Breast epithelium (tissue), 3 donors: ENCODE data around the gene BCAS3.

ENCODE experiments used
- POLR2A ChIP-seq: fragments of 450-650 bp; IDR thresholded peaks from one replicate; pipeline ENCODE4 v1.6.1; 2016; ENCODE audit warnings: antibody characterized with exemption, mild to moderate bottlenecking, moderate library complexity
- TF ChIP-seq, protein P1 (sequence below), 3 donors: fragments of 450-650 bp; IDR thresholded peaks; one replicate each; pipeline ENCODE4 v1.5.1; 2016 to 2017; ENCODE audit warnings: antibody characterized with exemption in 3 of 3, mild to moderate bottlenecking in 3 of 3, moderate library complexity in 3 of 3

DNA sequence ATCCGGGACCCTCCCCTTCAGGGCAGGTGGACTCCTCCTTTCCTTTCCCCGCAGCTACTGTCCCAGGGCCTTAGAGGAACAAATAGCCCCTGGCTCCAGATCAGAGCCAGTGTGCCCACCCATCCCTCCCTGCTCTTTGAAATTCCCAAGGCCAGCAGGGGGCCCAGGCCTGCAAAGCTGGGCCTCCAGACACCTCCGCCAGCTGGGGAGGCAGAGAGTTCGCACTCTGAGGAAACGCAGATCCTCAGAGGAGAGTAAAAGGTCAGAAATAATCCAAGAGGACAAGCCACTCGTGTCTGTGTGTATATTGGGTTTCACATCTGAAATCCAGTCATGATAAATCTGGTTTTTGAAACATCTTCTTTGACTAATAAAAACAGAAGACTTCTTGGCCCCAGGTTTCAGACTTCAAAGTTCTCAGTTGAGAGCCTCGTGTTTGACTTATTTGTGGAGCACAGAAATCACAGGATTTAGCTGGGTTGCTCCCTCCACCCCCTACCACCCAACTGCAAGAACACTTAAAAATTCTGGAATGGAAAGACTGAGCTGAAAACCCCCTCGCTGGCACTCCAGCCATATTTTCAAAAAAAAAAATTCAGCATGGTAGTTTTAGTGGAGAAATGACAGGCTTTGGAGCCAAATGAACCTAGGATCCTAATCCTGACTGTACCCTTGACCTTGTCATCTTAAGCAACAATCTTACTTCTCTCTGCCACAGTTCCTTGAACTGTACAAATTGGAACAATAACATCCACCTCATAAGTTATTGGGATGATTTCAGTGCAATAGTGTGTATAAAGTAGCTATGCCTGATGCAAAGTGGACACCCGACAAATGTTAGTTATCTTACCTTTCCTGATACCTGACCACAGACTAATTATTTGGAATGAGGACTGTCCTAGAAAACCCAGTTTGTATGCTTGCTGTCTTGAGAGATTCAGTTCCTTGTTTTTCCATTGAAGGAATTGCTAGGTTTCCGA, 677.5 kb downstream of the BCAS3 start:
- TF ChIP-seq, protein P1, sequence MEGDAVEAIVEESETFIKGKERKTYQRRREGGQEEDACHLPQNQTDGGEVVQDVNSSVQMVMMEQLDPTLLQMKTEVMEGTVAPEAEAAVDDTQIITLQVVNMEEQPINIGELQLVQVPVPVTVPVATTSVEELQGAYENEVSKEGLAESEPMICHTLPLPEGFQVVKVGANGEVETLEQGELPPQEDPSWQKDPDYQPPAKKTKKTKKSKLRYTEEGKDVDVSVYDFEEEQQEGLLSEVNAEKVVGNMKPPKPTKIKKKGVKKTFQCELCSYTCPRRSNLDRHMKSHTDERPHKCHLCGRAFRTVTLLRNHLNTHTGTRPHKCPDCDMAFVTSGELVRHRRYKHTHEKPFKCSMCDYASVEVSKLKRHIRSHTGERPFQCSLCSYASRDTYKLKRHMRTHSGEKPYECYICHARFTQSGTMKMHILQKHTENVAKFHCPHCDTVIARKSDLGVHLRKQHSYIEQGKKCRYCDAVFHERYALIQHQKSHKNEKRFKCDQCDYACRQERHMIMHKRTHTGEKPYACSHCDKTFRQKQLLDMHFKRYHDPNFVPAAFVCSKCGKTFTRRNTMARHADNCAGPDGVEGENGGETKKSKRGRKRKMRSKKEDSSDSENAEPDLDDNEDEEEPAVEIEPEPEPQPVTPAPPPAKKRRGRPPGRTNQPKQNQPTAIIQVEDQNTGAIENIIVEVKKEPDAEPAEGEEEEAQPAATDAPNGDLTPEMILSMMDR (IDR thresholded peaks at IDR 0.05): no peak
- no peak for TF ChIP-seq POLR2A
